B cell (primary cell): ENCODE results near the gene DKK3. TPM values are rescaled to one million over a fixed set of nuclear protein-coding genes. Genes with fewer than 3 reads are reported as not detected.

Experiments
- ATAC-seq: fragments of 200-7000 bp; cut with Tn5 transposase; one replicate; pipeline ENCODE4 v1.10.0; 2021; ENCODE audit warnings: low read depth, mild to moderate bottlenecking, moderate number of reproducible peaks, moderate library complexity
- CTCF ChIA-PET: fragments of 350-600 bp; sonication (Branson Sonifier 250); formaldehyde crosslinking; loops from one replicate; lab custom pipeline; 2021; ENCODE audit warnings: antibody characterized with exemption, inconsistent platforms; lab: Charles Lee
- POLR2A ChIA-PET: fragments of 350-600 bp; sonication (Branson Sonifier 250); formaldehyde crosslinking; loops from one replicate; lab custom pipeline; 2021; ENCODE audit warnings: antibody characterized with exemption; lab: Charles Lee
- DNase-seq: peaks from one replicate; pipeline ENCODE4 v3.0.0; 2013
- H2AFZ ChIP-seq: 2 replicates; pipeline ENCODE4 v1.6.1; 2012; ENCODE audit warnings: mild to moderate bottlenecking, low read depth, low read length; ENCODE audit not compliant: insufficient read depth, poor library complexity, severe bottlenecking
- H3K27ac ChIP-seq, 2 donors: 1 replicate in 1 of 2; 2 replicates in 1 of 2; pipeline ENCODE4 v1.5.1; 2012 to 2013; ENCODE audit warnings: low read length in 2 of 2, mild to moderate bottlenecking in 2 of 2, moderate library complexity in 1 of 2
- H3K27me3 ChIP-seq, 4 experiments: fragments of 200-600 bp in 1 of 4; sonication (generic) in 1 of 4; replicated peaks in 1 of 4; 1 replicate in 2 of 4; 2 replicates in 2 of 4; pipeline versions ENCODE4 v1.6.1 to v1.7.0; 2013 to 2016; ENCODE audit warnings: low read length in 3 of 4, mild to moderate bottlenecking in 2 of 4, mixed read lengths in 1 of 4, moderate library complexity in 1 of 4; ENCODE audit not compliant: insufficient read depth in 4 of 4, control insufficient read depth in 3 of 4; ENCODE audit errors: control extremely low read depth in 1 of 4
- H3K36me3 ChIP-seq, 2 experiments: replicated peaks in 1 of 2; 1 replicate in 1 of 2; 2 replicates in 1 of 2; pipeline versions ENCODE4 v1.6.1 to v1.7.1; 2013; ENCODE audit warnings: low read length in 1 of 2; ENCODE audit not compliant: insufficient read depth in 2 of 2, control insufficient read depth in 1 of 2; ENCODE audit errors: control extremely low read depth in 1 of 2, extremely low read depth in 1 of 2
- H3K4me1 ChIP-seq, 2 donors: fragments of 200-600 bp in 1 of 2; sonication (generic) in 1 of 2; 1 replicate in 1 of 2; 2 replicates in 1 of 2; pipeline versions ENCODE4 v1.5.1 to v1.6.1; 2013 to 2017; ENCODE audit warnings: low read length in 2 of 2; ENCODE audit not compliant: control insufficient read depth in 2 of 2, insufficient read depth in 2 of 2
- H3K4me2 ChIP-seq: replicated peaks from 2 replicates; pipeline ENCODE3; 2012; ENCODE audit warnings: mild to moderate bottlenecking, low read depth, low read length; ENCODE audit not compliant: poor library complexity, severe bottlenecking
- H3K4me3 ChIP-seq, 5 experiments: fragments of 200-600 bp in 1 of 5; sonication (generic) in 1 of 5; 1 replicate in 3 of 5; 2 replicates in 2 of 5; pipeline versions ENCODE4 v1.5.1 to v1.7.0; 2011 to 2016; ENCODE audit warnings: low read length in 4 of 5, mild to moderate bottlenecking in 4 of 5, low read depth in 2 of 5, control low read depth in 1 of 5, moderate library complexity in 1 of 5; ENCODE audit not compliant: insufficient read depth in 1 of 5; ENCODE audit errors: control extremely low read depth in 1 of 5, extremely low read depth in 1 of 5
- H3K79me2 ChIP-seq: fragments of 200-600 bp; sonication (generic); one replicate; pipeline ENCODE4 v1.6.0; 2016; ENCODE audit warnings: low read length; ENCODE audit not compliant: control insufficient read depth, insufficient read depth
- H3K9ac ChIP-seq: fragments of 200-600 bp; sonication (generic); 2 replicates; pipeline ENCODE4 v1.6.1; 2017; ENCODE audit warnings: mild to moderate bottlenecking, low read length, moderate library complexity
- H3K9me3 ChIP-seq, 3 donors: one replicate each; pipeline versions ENCODE4 v1.6.1 to v1.7.1; 2013; ENCODE audit warnings: low read length in 2 of 3; ENCODE audit not compliant: control insufficient read depth in 2 of 3, insufficient read depth in 1 of 3; ENCODE audit errors: control extremely low read depth in 1 of 3
- H4K20me1 ChIP-seq: 2 replicates; pipeline ENCODE4 v1.6.0; 2012; ENCODE audit warnings: mild to moderate bottlenecking, low read length; ENCODE audit not compliant: insufficient read depth, control insufficient read depth, poor library complexity, severe bottlenecking
- H3K27ac Mint-ChIP-seq: one replicate; pipeline ENCODE4 v1.8.0; 2021; ENCODE audit warnings: mixed read lengths
- H3K27me3 Mint-ChIP-seq: one replicate; pipeline ENCODE4 v1.8.0; 2021; ENCODE audit warnings: mixed read lengths
- H3K4me1 Mint-ChIP-seq: one replicate; pipeline ENCODE4 v1.8.0; 2021; ENCODE audit warnings: mixed read lengths
- H3K4me3 Mint-ChIP-seq: one replicate; pipeline ENCODE4 v1.8.0; 2021; ENCODE audit warnings: mixed read lengths
- H3K9me3 Mint-ChIP-seq: one replicate; pipeline ENCODE4 v1.8.0; 2022; ENCODE audit warnings: mixed read lengths; ENCODE audit not compliant: insufficient read depth
- EZH2 ChIP-seq: IDR thresholded peaks from 2 replicates; pipeline ENCODE4 v1.6.1; 2012; ENCODE audit warnings: borderline replicate concordance, low read depth, mild to moderate bottlenecking, moderate library complexity, low read length; ENCODE audit not compliant: insufficient read depth, poor library complexity, severe bottlenecking
- WGBS: methylation state at CpG from one replicate; pipeline ENCODE4 v1.1.5; 2013; ENCODE audit warnings: missing lambda C conversion rate; ENCODE audit not compliant: insufficient coverage; 5-methylcytosine and 5-hydroxymethylcytosine counted together
- intact Hi-C: fragments of 100-400 bp; cut with micrococcal nuclease; formaldehyde crosslinking; loops from one replicate; pipeline ENCODE4 v1.10.0; 2022
- polyA plus RNA-seq: library from polyadenylated mRNA; depleted of rRNA; stranded (reverse); fragments of >200 nt; gene quantifications from 2 replicates; pipeline ENCODE4 v1.2.3, GENCODE V29; 2012
- total RNA-seq, 2 donors: library from RNA; stranded (reverse); fragments of 120-200 nt in 1 of 2; gene quantifications; 1 replicate in 1 of 2; 2 replicates in 1 of 2; pipeline versions ENCODE4 v1.2.3 to v1.2.4, GENCODE V29; 2013 to 2022
- TF ChIP-seq, protein P1 (sequence below): fragments of 200-600 bp; IDR thresholded peaks from one replicate; pipeline ENCODE4 v1.8.0; 2022; ENCODE audit warnings: antibody characterized with exemption, mild to moderate bottlenecking

Gene DKK3
- total and polyA plus RNA-seq, 2 donors (not counting 1 experiment from before 2014, with no cell fraction given) = 0.33 TPM; not detected in 1

GRCh38 chr11:11981364-11981763 is 27.1 kb downstream of the DKK3 start:
- H3K27me3 Mint-ChIP-seq = peaks cover 17% of the 10 kb centered on the region
- H3K4me1 ChIP-seq = no peaks in the 10 kb centered on the region
- no peaks in the 10 kb centered on the region for H3K4me1 Mint-ChIP-seq
- no peak overlapping the region for H3K27ac ChIP-seq
- no peak overlapping the region for H3K4me2 ChIP-seq
- no peak overlapping the region for H3K27ac Mint-ChIP-seq
- no peaks in the 10 kb centered on the region for H4K20me1 ChIP-seq
- WGBS = 100% methylated on average over 4 of the region's 5 CpGs
- no peaks in the 10 kb centered on the region for H3K79me2 ChIP-seq
- ChIA-PET CTCF (no interaction called here), POLR2A (no interaction called here)
- H3K4me3 Mint-ChIP-seq = no peak overlapping the region
- ATAC-seq (no peak), DNase-seq (no peak)
- peaks cover 0 to 8% (median 0%) of the 10 kb centered on the region in 4 experiments for H3K27me3 ChIP-seq
- H3K9me3 ChIP-seq = peaks cover 0 to 12% (median 0%) of the 10 kb centered on the region in 3 donors
- H3K4me3 ChIP-seq = no peak overlapping the region
- intact Hi-C loops = no loop called here
- no peaks in the 10 kb centered on the region for H3K9me3 Mint-ChIP-seq
- no peak overlapping the region for H2AFZ ChIP-seq
- TF ChIP-seq, protein P1, sequence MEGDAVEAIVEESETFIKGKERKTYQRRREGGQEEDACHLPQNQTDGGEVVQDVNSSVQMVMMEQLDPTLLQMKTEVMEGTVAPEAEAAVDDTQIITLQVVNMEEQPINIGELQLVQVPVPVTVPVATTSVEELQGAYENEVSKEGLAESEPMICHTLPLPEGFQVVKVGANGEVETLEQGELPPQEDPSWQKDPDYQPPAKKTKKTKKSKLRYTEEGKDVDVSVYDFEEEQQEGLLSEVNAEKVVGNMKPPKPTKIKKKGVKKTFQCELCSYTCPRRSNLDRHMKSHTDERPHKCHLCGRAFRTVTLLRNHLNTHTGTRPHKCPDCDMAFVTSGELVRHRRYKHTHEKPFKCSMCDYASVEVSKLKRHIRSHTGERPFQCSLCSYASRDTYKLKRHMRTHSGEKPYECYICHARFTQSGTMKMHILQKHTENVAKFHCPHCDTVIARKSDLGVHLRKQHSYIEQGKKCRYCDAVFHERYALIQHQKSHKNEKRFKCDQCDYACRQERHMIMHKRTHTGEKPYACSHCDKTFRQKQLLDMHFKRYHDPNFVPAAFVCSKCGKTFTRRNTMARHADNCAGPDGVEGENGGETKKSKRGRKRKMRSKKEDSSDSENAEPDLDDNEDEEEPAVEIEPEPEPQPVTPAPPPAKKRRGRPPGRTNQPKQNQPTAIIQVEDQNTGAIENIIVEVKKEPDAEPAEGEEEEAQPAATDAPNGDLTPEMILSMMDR = no peak
- no peak for TF ChIP-seq EZH2
- H3K9ac ChIP-seq = no peak overlapping the region
- H3K36me3 ChIP-seq = no peaks in the 10 kb centered on the region

- Mint-ChIP-seq H3K9me3 (no peaks in the 10 kb centered on the region), H3K27me3 (peaks cover 17% of the 10 kb centered on the region), H3K4me3 (no peak overlapping the region), H3K27ac (no peak overlapping the region), H3K4me1 (no peaks in the 10 kb centered on the region)
- H2AFZ ChIP-seq = no peak overlapping the region
- TF ChIP-seq, protein P1 = no peak
- no peak for TF ChIP-seq EZH2
- peaks cover 0 to 8% (median 0%) of the 10 kb centered on the region in 4 experiments for H3K27me3 ChIP-seq
- no peaks in the 10 kb centered on the region for H4K20me1 ChIP-seq
- H3K79me2 ChIP-seq = no peaks in the 10 kb centered on the region
- no peaks in the 10 kb centered on the region for H3K36me3 ChIP-seq
- intact Hi-C loops = no loop called here
- 90% methylated on average over 2 of the region's 3 CpGs for WGBS
- no peak overlapping the region for H3K4me3 ChIP-seq
- no peak overlapping the region for H3K4me2 ChIP-seq
- no peak overlapping the region for H3K27ac ChIP-seq
- POLR2A ChIA-PET = no interaction called here
- ATAC-seq (no peak), DNase-seq (no peak)
- no peaks in the 10 kb centered on the region for H3K4me1 ChIP-seq
- peaks cover 0 to 12% (median 0%) of the 10 kb centered on the region in 3 donors for H3K9me3 ChIP-seq
- CTCF ChIA-PET = no interaction called here
- no peak overlapping the region for H3K9ac ChIP-seq
Observed at GRCh38 chr11:11980841-11981308, 27.6 kb downstream of the DKK3 start.
